AG10803 (cell line): ENCODE data around the gene THSD4.
A peak's percentile ranks its signal among the peaks of the same experiment; 100 is the strongest.

ENCODE experiments used
- DNase-seq: peaks from one replicate; pipeline ENCODE4 v3.0.0; 2010; ENCODE audit warnings: low read depth
- H3K4me3 ChIP-seq: 2 replicates; pipeline ENCODE4 v1.5.1; 2011; ENCODE audit warnings: mild to moderate bottlenecking, low read length, control low read depth
- CTCF ChIP-seq: conservative IDR thresholded peaks from 2 replicates; pipeline ENCODE4 v1.5.1; 2011; ENCODE audit warnings: mild to moderate bottlenecking, low read length, control low read depth, inconsistent platforms

THSD4 gene

GRCh38 chr15:71691081-71691457 lies 575.8 kb downstream of the THSD4 start:
- no peak for TF ChIP-seq CTCF
- no peak for DNase-seq
- H3K4me3 ChIP-seq = no peak overlapping the region

GRCh38 chr15:71691458-71692417 lies 576.5 kb downstream of the THSD4 start:
- H3K4me3 ChIP-seq = no peak overlapping the region
- peak; percentile 72 for DNase-seq
- no peak for TF ChIP-seq CTCF

GRCh38 chr15:71697236-71697635 lies 582.0 kb downstream of the THSD4 start:
- TF ChIP-seq CTCF = no peak
- H3K4me3 ChIP-seq = no peak overlapping the region
- DNase-seq = no peak

GRCh38 chr15:71698030-71698429 lies 582.8 kb downstream of the THSD4 start:
- no peak overlapping the region for H3K4me3 ChIP-seq
- no peak for TF ChIP-seq CTCF
- no peak for DNase-seq

GRCh38 chr15:71698742-71699141 lies 583.5 kb downstream of the THSD4 start:
- no peak for TF ChIP-seq CTCF
- no peak for DNase-seq
- H3K4me3 ChIP-seq = no peak overlapping the region

- no peak for TF ChIP-seq CTCF
- DNase-seq = no peak
These were observed 584.7 kb downstream of the THSD4 start for GRCh38 chr15:71699977-71700376.

GRCh38 chr15:71701808-71702207 lies 586.5 kb downstream of the THSD4 start:
- H3K4me3 ChIP-seq = no peak overlapping the region
- no peak for DNase-seq
- no peak for TF ChIP-seq CTCF

More at GRCh38 chr15:71699977-71700376, 584.7 kb downstream of the THSD4 start:
- no peak overlapping the region for H3K4me3 ChIP-seq
